Activated naive CD4-positive, alpha-beta T cell (primary cell): ENCODE data around the gene FBXW8.

Experiments
- DNase-seq, 4 experiments: peaks; one replicate each; lab custom pipeline; 2025; lab: John Stamatoyannopoulos, UW

Gene FBXW8

GRCh38 chr12:116926283-116927243 lies 15.8 kb downstream of the FBXW8 start:
- DNase-seq, result no peak

GRCh38 chr12:116927244-116927940 lies 16.6 kb downstream of the FBXW8 start:
- no peak for DNase-seq

GRCh38 chr12:116928504-116928903 lies 17.8 kb downstream of the FBXW8 start:
- DNase-seq, result no peak

- no peak for DNase-seq
Measured at GRCh38 chr12:116929885-116930284, 19.1 kb downstream of the FBXW8 start.

GRCh38 chr12:116931665-116932064 lies 20.9 kb downstream of the FBXW8 start:
- no peak for DNase-seq

- DNase-seq, result no peak
Measured at GRCh38 chr12:116933091-116933490, 22.3 kb downstream of the FBXW8 start.

- no peak for DNase-seq
Measured at GRCh38 chr12:116933512-116934246, 22.9 kb downstream of the FBXW8 start.

- DNase-seq, result no peak
Measured at GRCh38 chr12:116934908-116935705, 24.4 kb downstream of the FBXW8 start.

- DNase-seq, result no peak
Measured at GRCh38 chr12:116937640-116938039, 26.9 kb downstream of the FBXW8 start.

- no peak for DNase-seq
Measured at GRCh38 chr12:116939734-116940133, 29.0 kb downstream of the FBXW8 start.

- no peak for DNase-seq
Measured at GRCh38 chr12:116941188-116941587, 30.4 kb downstream of the FBXW8 start.

- no peak for DNase-seq
Measured at GRCh38 chr12:116943419-116944372, 32.9 kb downstream of the FBXW8 start.

GRCh38 chr12:116945886-116946550 lies 35.3 kb downstream of the FBXW8 start:
- no peak for DNase-seq

GRCh38 chr12:116948298-116948697 lies 37.5 kb downstream of the FBXW8 start:
- DNase-seq, result no peak

- DNase-seq, result no peak
Measured at GRCh38 chr12:116950628-116951325, 40.0 kb downstream of the FBXW8 start.

GRCh38 chr12:116954710-116955381 lies 44.1 kb downstream of the FBXW8 start:
- DNase-seq, result no peak

- DNase-seq, result no peak
Measured at GRCh38 chr12:116955382-116956021, 44.8 kb downstream of the FBXW8 start.
